HEK293 (cell line): Measurements from ENCODE around the gene DCAF6.

ENCODE experiments used
- GLIS2 ChIP-seq: fragments of 450-650 bp; formaldehyde crosslinking; IDR thresholded peaks from 2 replicates; pipeline ENCODE4 v1.5.1; 2016; ENCODE audit warnings: missing biosample characterization, missing genetic modification characterization
- HOXC10 ChIP-seq: sonication (generic); formaldehyde crosslinking; IDR thresholded peaks from 2 replicates; pipeline ENCODE4 v1.8.1; 2023; ENCODE audit warnings: mild to moderate bottlenecking, missing genetic modification reagents
- KLF1 ChIP-seq: fragments of 450-650 bp; formaldehyde crosslinking; IDR thresholded peaks from 2 replicates; pipeline ENCODE4 v1.5.1; 2016; ENCODE audit warnings: missing biosample characterization, missing genetic modification characterization
- KLF10 ChIP-seq: fragments of 450-650 bp; IDR thresholded peaks from 2 replicates; pipeline ENCODE4 v1.5.1; 2018; ENCODE audit warnings: missing biosample characterization, mild to moderate bottlenecking, missing genetic modification characterization
- KLF16 ChIP-seq: fragments of 450-650 bp; formaldehyde crosslinking; IDR thresholded peaks from 2 replicates; pipeline ENCODE4 v1.5.1; 2017; ENCODE audit warnings: missing biosample characterization, missing genetic modification characterization
- OVOL3 ChIP-seq: fragments of 450-650 bp; formaldehyde crosslinking; IDR thresholded peaks from 2 replicates; pipeline ENCODE4 v1.5.1; 2016; ENCODE audit warnings: missing biosample characterization, missing genetic modification characterization
- SCRT2 ChIP-seq: fragments of 450-650 bp; formaldehyde crosslinking; IDR thresholded peaks from 2 replicates; pipeline ENCODE4 v1.5.1; 2016; ENCODE audit warnings: missing biosample characterization, missing genetic modification characterization
- SP2 ChIP-seq: fragments of 450-650 bp; formaldehyde crosslinking; IDR thresholded peaks from 2 replicates; pipeline ENCODE4 v1.5.1; 2016; ENCODE audit warnings: missing biosample characterization, missing genetic modification characterization
- YY1 ChIP-seq: fragments of 450-650 bp; formaldehyde crosslinking; IDR thresholded peaks from 2 replicates; pipeline ENCODE4 v1.5.1; 2018; ENCODE audit warnings: missing biosample characterization, missing genetic modification characterization
- YY2 ChIP-seq: fragments of 450-650 bp; formaldehyde crosslinking; IDR thresholded peaks from 2 replicates; pipeline ENCODE4 v1.5.1; 2016; ENCODE audit warnings: missing biosample characterization, missing genetic modification characterization
- ZBTB48 ChIP-seq: fragments of 450-650 bp; formaldehyde crosslinking; IDR thresholded peaks from 2 replicates; pipeline ENCODE4 v1.5.1; 2016; ENCODE audit warnings: missing biosample characterization, missing genetic modification characterization
- ZBTB7A ChIP-seq: fragments of 450-650 bp; formaldehyde crosslinking; IDR thresholded peaks from 2 replicates; pipeline ENCODE4 v1.5.1; 2016; ENCODE audit warnings: low read depth, missing biosample characterization, missing genetic modification characterization
- ZNF239 ChIP-seq: fragments of 450-650 bp; formaldehyde crosslinking; IDR thresholded peaks from 2 replicates; pipeline ENCODE4 v1.5.1; 2016; ENCODE audit warnings: missing biosample characterization, missing genetic modification characterization
- ZNF302 ChIP-seq: fragments of 450-650 bp; formaldehyde crosslinking; IDR thresholded peaks from 2 replicates; pipeline ENCODE4 v1.5.1; 2016; ENCODE audit warnings: missing biosample characterization, missing genetic modification characterization, low read depth
- ZNF341 ChIP-seq: fragments of 450-650 bp; formaldehyde crosslinking; IDR thresholded peaks from 2 replicates; pipeline ENCODE4; 2016; ENCODE audit warnings: low read depth, missing biosample characterization, missing genetic modification characterization
- ZNF350 ChIP-seq: fragments of 450-650 bp; formaldehyde crosslinking; IDR thresholded peaks from 2 replicates; pipeline ENCODE4 v1.5.0; 2017; ENCODE audit warnings: missing biosample characterization, mild to moderate bottlenecking, missing genetic modification characterization
- ZNF354C ChIP-seq: fragments of 450-650 bp; formaldehyde crosslinking; IDR thresholded peaks from 2 replicates; pipeline ENCODE4 v1.5.1; 2016; ENCODE audit warnings: missing biosample characterization, missing genetic modification characterization, low read depth, borderline replicate concordance
- ZNF394 ChIP-seq: fragments of 450-650 bp; formaldehyde crosslinking; IDR thresholded peaks from 2 replicates; pipeline ENCODE4 v1.5.1; 2016; ENCODE audit warnings: missing biosample characterization, missing genetic modification characterization, mild to moderate bottlenecking, moderate library complexity, borderline replicate concordance
- ZNF555 ChIP-seq: fragments of 450-650 bp; formaldehyde crosslinking; conservative IDR thresholded peaks from 2 replicates; pipeline ENCODE4 v1.5.1; 2017; ENCODE audit warnings: missing biosample characterization, mild to moderate bottlenecking, missing genetic modification characterization, inconsistent platforms
- ZNF571 ChIP-seq: fragments of 450-650 bp; formaldehyde crosslinking; IDR thresholded peaks from 2 replicates; pipeline ENCODE4 v1.5.0; 2017; ENCODE audit warnings: missing biosample characterization, missing genetic modification characterization
- ZNF600 ChIP-seq: fragments of 450-650 bp; formaldehyde crosslinking; IDR thresholded peaks from 2 replicates; pipeline ENCODE4 v1.5.1; 2016; ENCODE audit warnings: missing biosample characterization, missing genetic modification characterization
- ZNF629 ChIP-seq: fragments of 450-650 bp; formaldehyde crosslinking; IDR thresholded peaks from 2 replicates; pipeline ENCODE4 v1.5.1; 2017; ENCODE audit warnings: missing biosample characterization, missing genetic modification characterization
- ZNF660 ChIP-seq: fragments of 450-650 bp; IDR thresholded peaks from 2 replicates; pipeline ENCODE4 v1.5.1; 2018; ENCODE audit warnings: missing biosample characterization, mild to moderate bottlenecking, missing genetic modification characterization
- ZNF768 ChIP-seq: fragments of 450-650 bp; formaldehyde crosslinking; IDR thresholded peaks from 2 replicates; pipeline ENCODE4 v1.5.1; 2018; ENCODE audit warnings: missing biosample characterization, mild to moderate bottlenecking, missing genetic modification characterization
- ZNF776 ChIP-seq: fragments of 450-650 bp; formaldehyde crosslinking; IDR thresholded peaks from 2 replicates; pipeline ENCODE4 v1.5.0; 2017; ENCODE audit warnings: missing biosample characterization, missing genetic modification characterization, borderline replicate concordance
- ZSCAN16 ChIP-seq: fragments of 450-650 bp; formaldehyde crosslinking; IDR thresholded peaks from 2 replicates; pipeline ENCODE4 v1.5.1; 2016; ENCODE audit warnings: missing biosample characterization, missing genetic modification characterization
- ZSCAN30 ChIP-seq: fragments of 450-650 bp; IDR thresholded peaks from 2 replicates; pipeline ENCODE4 v1.5.1; 2018; ENCODE audit warnings: missing biosample characterization, mild to moderate bottlenecking, missing genetic modification characterization, moderate library complexity
- TF ChIP-seq, protein P1 (sequence below): fragments of 450-650 bp; formaldehyde crosslinking; IDR thresholded peaks from 2 replicates; pipeline ENCODE4 v1.5.1; 2016; ENCODE audit warnings: missing biosample characterization, missing genetic modification characterization
- TF ChIP-seq, protein P2 (sequence below): fragments of 450-650 bp; formaldehyde crosslinking; IDR thresholded peaks from 2 replicates; pipeline ENCODE4 v1.5.1; 2017; ENCODE audit warnings: missing biosample characterization, missing genetic modification characterization
- TF ChIP-seq, protein P3 (sequence below): fragments of 450-650 bp; formaldehyde crosslinking; IDR thresholded peaks from 2 replicates; pipeline ENCODE4 v1.5.1; 2016; ENCODE audit warnings: missing biosample characterization, missing genetic modification characterization
- TF ChIP-seq, protein P4 (sequence below): fragments of 450-650 bp; formaldehyde crosslinking; IDR thresholded peaks from 2 replicates; pipeline ENCODE4 v1.5.1; 2016; ENCODE audit warnings: missing biosample characterization, missing genetic modification characterization

The DCAF6 gene

DNA sequence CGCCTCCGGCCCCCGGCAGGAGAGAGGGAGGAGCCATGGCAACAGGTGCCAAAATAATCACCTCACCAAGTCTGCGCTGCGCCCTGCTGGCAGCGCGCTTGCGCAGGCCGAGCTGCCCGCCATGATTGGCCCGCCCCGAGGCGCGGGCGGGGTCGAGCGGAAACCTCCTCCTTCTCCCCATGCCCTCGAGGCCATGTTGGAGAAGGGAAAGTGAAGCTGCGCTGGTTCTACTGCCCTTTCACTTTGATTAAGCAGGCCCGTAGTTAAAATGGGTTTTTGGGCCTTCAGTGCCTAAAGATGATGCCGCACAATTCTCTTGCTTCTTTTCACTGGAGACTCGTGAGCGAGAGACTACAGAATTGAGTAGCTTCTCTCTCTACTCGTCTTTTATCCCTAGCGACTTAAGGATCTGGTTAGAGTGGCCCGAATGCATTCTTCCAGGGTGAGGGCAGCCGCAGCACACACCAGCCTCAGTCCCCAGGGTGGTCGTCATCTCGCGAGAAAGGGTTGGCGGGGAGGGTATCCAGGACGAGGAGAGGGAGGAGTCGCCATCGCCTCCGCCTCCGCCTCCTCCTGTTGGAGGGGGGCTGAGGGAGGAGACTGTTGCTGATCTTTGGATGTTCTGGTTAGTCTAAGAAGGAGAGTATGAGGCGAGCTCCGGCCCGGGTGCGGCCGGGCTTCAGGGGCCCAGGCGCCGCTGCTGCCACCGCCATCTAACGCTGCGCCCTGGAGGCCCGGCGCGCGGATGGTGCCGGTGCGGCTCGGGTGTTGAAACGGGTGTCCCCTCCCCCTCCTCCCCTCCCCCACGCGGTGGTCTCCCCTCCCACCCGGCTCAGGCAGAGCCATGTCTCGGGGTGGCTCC, at the start of gene DCAF6 (continued):
- TF ChIP-seq, protein P1, sequence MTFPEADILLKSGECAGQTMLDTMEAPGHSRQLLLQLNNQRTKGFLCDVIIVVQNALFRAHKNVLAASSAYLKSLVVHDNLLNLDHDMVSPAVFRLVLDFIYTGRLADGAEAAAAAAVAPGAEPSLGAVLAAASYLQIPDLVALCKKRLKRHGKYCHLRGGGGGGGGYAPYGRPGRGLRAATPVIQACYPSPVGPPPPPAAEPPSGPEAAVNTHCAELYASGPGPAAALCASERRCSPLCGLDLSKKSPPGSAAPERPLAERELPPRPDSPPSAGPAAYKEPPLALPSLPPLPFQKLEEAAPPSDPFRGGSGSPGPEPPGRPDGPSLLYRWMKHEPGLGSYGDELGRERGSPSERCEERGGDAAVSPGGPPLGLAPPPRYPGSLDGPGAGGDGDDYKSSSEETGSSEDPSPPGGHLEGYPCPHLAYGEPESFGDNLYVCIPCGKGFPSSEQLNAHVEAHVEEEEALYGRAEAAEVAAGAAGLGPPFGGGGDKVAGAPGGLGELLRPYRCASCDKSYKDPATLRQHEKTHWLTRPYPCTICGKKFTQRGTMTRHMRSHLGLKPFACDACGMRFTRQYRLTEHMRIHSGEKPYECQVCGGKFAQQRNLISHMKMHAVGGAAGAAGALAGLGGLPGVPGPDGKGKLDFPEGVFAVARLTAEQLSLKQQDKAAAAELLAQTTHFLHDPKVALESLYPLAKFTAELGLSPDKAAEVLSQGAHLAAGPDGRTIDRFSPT (tag by site-specific recombination) = no peak
- TF ChIP-seq HOXC10 (CRISPR knock-in tag) (no peak), KLF1 (peak; percentile 81), ZBTB7A (tag by site-specific recombination) (peak; percentile 100), SCRT2 (tag by site-specific recombination) (peak; percentile 100), YY2 (peak; percentile 91), ZNF555 (tag by site-specific recombination) (no peak), ZNF354C (no peak), ZBTB48 (tag by site-specific recombination) (peak; percentile 16), ZNF341 (tag by site-specific recombination) (peak; percentile 88), ZNF768 (tag by site-specific recombination) (no peak), GLIS2 (tag by site-specific recombination) (peak; percentile 43; the same call in 1 of the 2 replicates), ZSCAN16 (no peak), KLF10 (peak; percentile 68), ZNF776 (tag by site-specific recombination) (no peak), ZNF600 (tag by site-specific recombination) (peak; percentile 89), ZNF302 (tag by site-specific recombination) (no peak), ZNF350 (no peak), ZNF571 (tag by site-specific recombination) (no peak), YY1 (peak; percentile 99), KLF16 (tag by site-specific recombination) (peak; percentile 89), OVOL3 (tag by site-specific recombination) (peak; percentile 57; the same call in 1 of the 2 replicates), SP2 (tag by site-specific recombination) (peak; percentile 94), ZNF239 (tag by site-specific recombination) (no peak), ZNF394 (tag by site-specific recombination) (no peak; the same call in 1 of the 2 replicates), ZSCAN30 (tag by site-specific recombination) (peak; percentile 46), ZNF629 (tag by site-specific recombination) (peak; percentile 70), ZNF660 (tag by site-specific recombination) (peak; percentile 65; the same call in 1 of the 2 replicates)
- TF ChIP-seq, protein P2, sequence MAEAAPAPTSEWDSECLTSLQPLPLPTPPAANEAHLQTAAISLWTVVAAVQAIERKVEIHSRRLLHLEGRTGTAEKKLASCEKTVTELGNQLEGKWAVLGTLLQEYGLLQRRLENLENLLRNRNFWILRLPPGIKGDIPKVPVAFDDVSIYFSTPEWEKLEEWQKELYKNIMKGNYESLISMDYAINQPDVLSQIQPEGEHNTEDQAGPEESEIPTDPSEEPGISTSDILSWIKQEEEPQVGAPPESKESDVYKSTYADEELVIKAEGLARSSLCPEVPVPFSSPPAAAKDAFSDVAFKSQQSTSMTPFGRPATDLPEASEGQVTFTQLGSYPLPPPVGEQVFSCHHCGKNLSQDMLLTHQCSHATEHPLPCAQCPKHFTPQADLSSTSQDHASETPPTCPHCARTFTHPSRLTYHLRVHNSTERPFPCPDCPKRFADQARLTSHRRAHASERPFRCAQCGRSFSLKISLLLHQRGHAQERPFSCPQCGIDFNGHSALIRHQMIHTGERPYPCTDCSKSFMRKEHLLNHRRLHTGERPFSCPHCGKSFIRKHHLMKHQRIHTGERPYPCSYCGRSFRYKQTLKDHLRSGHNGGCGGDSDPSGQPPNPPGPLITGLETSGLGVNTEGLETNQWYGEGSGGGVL (tag by site-specific recombination) = peak; percentile 79
- TF ChIP-seq, protein P3, sequence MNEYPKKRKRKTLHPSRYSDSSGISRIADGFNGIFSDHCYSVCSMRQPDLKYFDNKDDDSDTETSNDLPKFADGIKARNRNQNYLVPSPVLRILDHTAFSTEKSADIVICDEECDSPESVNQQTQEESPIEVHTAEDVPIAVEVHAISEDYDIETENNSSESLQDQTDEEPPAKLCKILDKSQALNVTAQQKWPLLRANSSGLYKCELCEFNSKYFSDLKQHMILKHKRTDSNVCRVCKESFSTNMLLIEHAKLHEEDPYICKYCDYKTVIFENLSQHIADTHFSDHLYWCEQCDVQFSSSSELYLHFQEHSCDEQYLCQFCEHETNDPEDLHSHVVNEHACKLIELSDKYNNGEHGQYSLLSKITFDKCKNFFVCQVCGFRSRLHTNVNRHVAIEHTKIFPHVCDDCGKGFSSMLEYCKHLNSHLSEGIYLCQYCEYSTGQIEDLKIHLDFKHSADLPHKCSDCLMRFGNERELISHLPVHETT = peak; percentile 76
- TF ChIP-seq, protein P4, sequence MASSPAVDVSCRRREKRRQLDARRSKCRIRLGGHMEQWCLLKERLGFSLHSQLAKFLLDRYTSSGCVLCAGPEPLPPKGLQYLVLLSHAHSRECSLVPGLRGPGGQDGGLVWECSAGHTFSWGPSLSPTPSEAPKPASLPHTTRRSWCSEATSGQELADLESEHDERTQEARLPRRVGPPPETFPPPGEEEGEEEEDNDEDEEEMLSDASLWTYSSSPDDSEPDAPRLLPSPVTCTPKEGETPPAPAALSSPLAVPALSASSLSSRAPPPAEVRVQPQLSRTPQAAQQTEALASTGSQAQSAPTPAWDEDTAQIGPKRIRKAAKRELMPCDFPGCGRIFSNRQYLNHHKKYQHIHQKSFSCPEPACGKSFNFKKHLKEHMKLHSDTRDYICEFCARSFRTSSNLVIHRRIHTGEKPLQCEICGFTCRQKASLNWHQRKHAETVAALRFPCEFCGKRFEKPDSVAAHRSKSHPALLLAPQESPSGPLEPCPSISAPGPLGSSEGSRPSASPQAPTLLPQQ (tag by site-specific recombination) = peak; percentile 51; the same call in 1 of the 2 replicates
